IMR-90 (cell line): ENCODE data around the gene GCG. TPM values are rescaled to one million over a fixed set of nuclear protein-coding genes. Genes with fewer than 3 reads are reported as not detected.

Source experiments
- ATAC-seq: fragments of 200-7000 bp; cut with Tn5 transposase; 2 replicates; pipeline ENCODE4 v1.9.1; 2020; ENCODE audit warnings: low read depth, mild to moderate bottlenecking, moderate library complexity
- BruUV-seq: library from RNA; stranded (reverse); fragments of 400-500 nt; replicated peaks from 2 replicates; lab custom pipeline; 2021; lab: Mats Ljungman, UMichigan
- CTCF ChIA-PET: fragments of 300-600 bp; formaldehyde crosslinking; extraction: SDS; loops from one replicate; lab custom pipeline; 2021; ENCODE audit warnings: antibody characterized with exemption; lab: Yijun Ruan, JAX
- POLR2A ChIA-PET: fragments of 300-600 bp; sonication (Branson Sonifier 250); formaldehyde crosslinking; loops from one replicate; lab custom pipeline; 2022; ENCODE audit warnings: antibody characterized with exemption; ENCODE audit not compliant: unreplicated experiment; lab: Charles Lee
- DNase-seq: peaks from one replicate; pipeline ENCODE4 v3.0.0; 2013
- H2AFZ ChIP-seq: replicated peaks from 2 replicates; pipeline ENCODE3; 2013; ENCODE audit warnings: low read length, mild to moderate bottlenecking; ENCODE audit not compliant: poor library complexity
- H2AK5ac ChIP-seq: 2 replicates; pipeline ENCODE4 v1.6.1; 2013; ENCODE audit warnings: low read depth, low read length, inconsistent platforms
- H2AK9ac ChIP-seq: replicated peaks from 2 replicates; pipeline ENCODE3; 2013; ENCODE audit warnings: mild to moderate bottlenecking, low read depth, low read length, moderate library complexity; ENCODE audit not compliant: poor library complexity
- H2BK120ac ChIP-seq: 2 replicates; pipeline ENCODE4 v1.6.1; 2013; ENCODE audit warnings: low read depth, low read length, inconsistent platforms
- H2BK15ac ChIP-seq: 3 replicates; pipeline ENCODE4 v1.6.1; 2013; ENCODE audit warnings: low read depth, low read length, inconsistent platforms
- H2BK20ac ChIP-seq: 2 replicates; pipeline ENCODE4 v1.6.1; 2013; ENCODE audit warnings: low read depth, mild to moderate bottlenecking, inconsistent platforms, low read length, moderate library complexity
- H2BK5ac ChIP-seq: 2 replicates; pipeline ENCODE4 v1.6.1; 2013; ENCODE audit warnings: mild to moderate bottlenecking, low read depth, low read length, inconsistent platforms; ENCODE audit not compliant: poor library complexity, severe bottlenecking
- H3K14ac ChIP-seq: replicated peaks from 2 replicates; pipeline ENCODE4 v1.6.1; 2013; ENCODE audit warnings: low read depth, low read length, inconsistent platforms
- H3K18ac ChIP-seq: 2 replicates; pipeline ENCODE4 v1.6.1; 2013; ENCODE audit warnings: low read depth, low read length, control low read depth
- H3K23ac ChIP-seq: 2 replicates; pipeline ENCODE4 v1.6.1; 2013; ENCODE audit warnings: low read depth, low read length, inconsistent platforms
- H3K27ac ChIP-seq: 2 replicates; pipeline ENCODE4 v1.5.1; 2013; ENCODE audit warnings: mild to moderate bottlenecking, control low read depth, low read length; ENCODE audit not compliant: insufficient read depth
- H3K27me3 ChIP-seq: 2 replicates; pipeline ENCODE4 v1.6.1; 2013; ENCODE audit warnings: low read length; ENCODE audit not compliant: control insufficient read depth, insufficient read depth
- H3K36me3 ChIP-seq: 2 replicates; pipeline ENCODE4 v1.6.1; 2013; ENCODE audit warnings: low read length, mixed read lengths; ENCODE audit not compliant: control insufficient read depth, insufficient read depth
- H3K4ac ChIP-seq: 2 replicates; pipeline ENCODE4 v1.6.1; 2013; ENCODE audit warnings: low read depth, low read length, inconsistent platforms
- H3K4me1 ChIP-seq: 2 replicates; pipeline ENCODE4 v1.6.1; 2013; ENCODE audit warnings: low read length, mixed read lengths; ENCODE audit not compliant: control insufficient read depth, insufficient read depth
- H3K4me2 ChIP-seq: 2 replicates; pipeline ENCODE4 v1.6.1; 2013; ENCODE audit warnings: low read depth, mild to moderate bottlenecking, control low read depth, low read length, moderate library complexity
- H3K4me3 ChIP-seq: 2 replicates; pipeline ENCODE4 v1.5.1; 2013; ENCODE audit warnings: low read depth, mild to moderate bottlenecking, control low read depth, low read length, moderate library complexity; ENCODE audit not compliant: insufficient read depth
- H3K56ac ChIP-seq: 2 replicates; pipeline ENCODE4 v1.6.1; 2013; ENCODE audit warnings: low read length, inconsistent platforms; ENCODE audit not compliant: insufficient read depth; ENCODE audit errors: extremely low read depth
- H3K79me1 ChIP-seq, 2 experiments: 2 replicates each; pipeline ENCODE4 v1.6.1; 2013; ENCODE audit warnings: low read length in 2 of 2, inconsistent platforms in 1 of 2, low read depth in 1 of 2
- H3K9ac ChIP-seq: 2 replicates; pipeline ENCODE4 v1.6.1; 2013; ENCODE audit warnings: low read depth, low read length, control low read depth
- H3K9me1 ChIP-seq: 2 replicates; pipeline ENCODE4 v1.6.1; 2013; ENCODE audit warnings: low read length, inconsistent platforms; ENCODE audit not compliant: insufficient read depth
- H3K9me3 ChIP-seq: 2 replicates; pipeline ENCODE4 v1.6.1; 2013; ENCODE audit warnings: low read length; ENCODE audit not compliant: control insufficient read depth, insufficient read depth
- H4K20me1 ChIP-seq: 2 replicates; pipeline ENCODE4 v1.6.1; 2013; ENCODE audit warnings: low read length, inconsistent platforms; ENCODE audit not compliant: insufficient read depth
- H4K5ac ChIP-seq: 2 replicates; pipeline ENCODE4 v1.6.1; 2013; ENCODE audit warnings: mild to moderate bottlenecking, low read depth, low read length, control low read depth
- H4K8ac ChIP-seq, 2 experiments: 2 replicates each; pipeline ENCODE4 v1.6.1; 2013; ENCODE audit warnings: low read depth in 2 of 2, low read length in 2 of 2, control low read depth in 1 of 2, inconsistent platforms in 1 of 2
- H4K91ac ChIP-seq: 2 replicates; pipeline ENCODE4 v1.6.1; 2013; ENCODE audit warnings: low read depth, low read length, inconsistent platforms; ENCODE audit not compliant: insufficient read depth
- CEBPB ChIP-seq: IDR thresholded peaks from 2 replicates; pipeline ENCODE4 v1.6.1; 2012; ENCODE audit warnings: low read depth, low read length, improper control_type of control experiment
- CTCF ChIP-seq: conservative IDR thresholded peaks from 2 replicates; pipeline ENCODE4 v1.5.1; 2012; ENCODE audit warnings: mild to moderate bottlenecking, low read depth, low read length, improper control_type of control experiment
- ELK1 ChIP-seq: fragments of 150-350 bp; IDR thresholded peaks from 2 replicates; pipeline ENCODE4 v1.6.1; 2016; ENCODE audit warnings: low read depth, mild to moderate bottlenecking, low read length, moderate library complexity, borderline replicate concordance
- FOS ChIP-seq: fragments of 150-350 bp; IDR thresholded peaks from 2 replicates; pipeline ENCODE4 v1.6.1; 2016; ENCODE audit warnings: low read depth, low read length
- MAFK ChIP-seq: IDR thresholded peaks from 2 replicates; pipeline ENCODE4 v1.6.1; 2012; ENCODE audit warnings: low read depth, low read length, improper control_type of control experiment
- MAZ ChIP-seq: IDR thresholded peaks from 2 replicates; pipeline ENCODE4 v1.6.1; 2012; ENCODE audit warnings: low read depth, mild to moderate bottlenecking, low read length, improper control_type of control experiment, moderate library complexity, borderline replicate concordance
- MXI1 ChIP-seq: IDR thresholded peaks from 2 replicates; pipeline ENCODE4 v1.6.1; 2012; ENCODE audit warnings: low read depth, mild to moderate bottlenecking, low read length, moderate library complexity, borderline replicate concordance
- NFE2L2 ChIP-seq: fragments of 150-350 bp; IDR thresholded peaks from 2 replicates; pipeline ENCODE4 v1.6.1; 2016; ENCODE audit warnings: low read depth, mild to moderate bottlenecking, low read length
- POLR2A ChIP-seq: IDR thresholded peaks from 2 replicates; pipeline ENCODE4 v1.6.1; 2012; ENCODE audit warnings: mild to moderate bottlenecking, low read depth, low read length
- RAD21 ChIP-seq: IDR thresholded peaks from 2 replicates; pipeline ENCODE4 v1.6.1; 2012; ENCODE audit warnings: low read length, improper control_type of control experiment
- RCOR1 ChIP-seq: IDR thresholded peaks from 2 replicates; pipeline ENCODE4 v1.6.1; 2012; ENCODE audit warnings: mild to moderate bottlenecking, low read length, improper control_type of control experiment; ENCODE audit not compliant: insufficient replicate concordance
- SMC3 ChIP-seq: fragments of 150-350 bp; IDR thresholded peaks from 2 replicates; pipeline ENCODE4 v1.6.1; 2016; ENCODE audit warnings: low read depth, mild to moderate bottlenecking, antibody characterized with exemption, low read length, moderate library complexity
- USF2 ChIP-seq: fragments of 150-350 bp; IDR thresholded peaks from 2 replicates; pipeline ENCODE4 v1.6.1; 2017; ENCODE audit warnings: mild to moderate bottlenecking, antibody characterized with exemption, low read length, low read depth
- WGBS, 2 experiments: methylation state at CpG; one replicate each; pipeline versions ENCODE4 v1.1.5 to v1.1.7; 2013; ENCODE audit warnings: missing lambda C conversion rate in 2 of 2; ENCODE audit not compliant: insufficient read length in 1 of 2; ENCODE audit errors: extremely low coverage in 2 of 2; 5-methylcytosine and 5-hydroxymethylcytosine counted together
- dilution Hi-C: fragments of 300-500 bp; cut with HindIII; formaldehyde crosslinking; loops from one replicate; pipeline ENCODE4 v1.14.3; 2018; ENCODE audit warnings: low sequenced_read_pairs; ENCODE audit not compliant: unreplicated experiment
- in situ Hi-C: fragments of 300-500 bp; cut with MboI; formaldehyde crosslinking; loops from 3 replicates; pipeline ENCODE4 v1.14.3; 2019; ENCODE audit warnings: low sequenced_read_pairs, inconsistent platforms, mixed read lengths
- intact Hi-C: fragments of 100-400 bp; cut with micrococcal nuclease; formaldehyde crosslinking; loops from 2 replicates; pipeline ENCODE4 v1.10.0; 2022
- polyA plus RNA-seq, 3 experiments: library from polyadenylated mRNA; depleted of rRNA; stranded (reverse); fragments of >200 nt; gene quantifications; 2 replicates each; pipeline ENCODE4 v1.2.3, GENCODE V29; 2012; ENCODE audit warnings: low replicate concordance in 1 of 3
- total RNA-seq: library from RNA; depleted of rRNA; stranded (reverse); fragments of >200 nt; gene quantifications from 2 replicates; pipeline ENCODE4 v1.2.3, GENCODE V29; 2012

Gene GCG
- total and polyA plus RNA-seq, 2 of the 4 experiments (the other 2 are of a cell fraction) = not detected

GRCh38 chr2:162188451-162188850 is 36.4 kb upstream of the GCG start:
- no peak overlapping the region for H3K4ac ChIP-seq
- peaks cover 12% of the 10 kb centered on the region for H3K36me3 ChIP-seq
- ChIA-PET POLR2A (interaction anchor here (0.9 kb wide), 1 partner anchor 9 kb away, joined by 3 read pairs; no protein-coding TSS in a partner anchor), CTCF (no interaction called here)
- no peak overlapping the region for H4K8ac ChIP-seq
- H3K9ac ChIP-seq = no peak overlapping the region
- in situ Hi-C loops (no loop called here), intact Hi-C loops (loop anchor here (2.0 kb wide), 1 partner anchor 14 kb away; no protein-coding TSS in a partner anchor), dilution Hi-C loops (no loop called here)
- H4K5ac ChIP-seq = no peak overlapping the region
- H2AFZ ChIP-seq = no peak overlapping the region
- H2AK9ac ChIP-seq = no peak overlapping the region
- H4K20me1 ChIP-seq = no peaks in the 10 kb centered on the region
- ATAC-seq = no peak
- H2BK20ac ChIP-seq = no peak overlapping the region
- H2BK5ac ChIP-seq = no peak overlapping the region
- no peak for DNase-seq
- no peak overlapping the region for H2BK15ac ChIP-seq
- H3K23ac ChIP-seq = no peak overlapping the region
- H3K56ac ChIP-seq = no peak overlapping the region
- no peaks in the 10 kb centered on the region for H3K4me1 ChIP-seq
- H2AK5ac ChIP-seq = no peak overlapping the region
- H2BK120ac ChIP-seq = no peak overlapping the region
- no peak overlapping the region for H3K4me2 ChIP-seq
- no peak overlapping the region for H3K18ac ChIP-seq
- no peak overlapping the region for H3K27ac ChIP-seq
- no peak overlapping the region for H4K91ac ChIP-seq
- TF ChIP-seq RAD21 (no peak), MXI1 (no peak), SMC3 (no peak), CTCF (no peak), FOS (no peak), MAFK (no peak), POLR2A (no peak), NFE2L2 (no peak), CEBPB (no peak), ELK1 (no peak), RCOR1 (no peak), MAZ (no peak), USF2 (no peak)
- no peak overlapping the region for H3K14ac ChIP-seq
- WGBS, 2 experiments = no CpG with 5 or more reads among the region's 3 CpGs
- H3K9me3 ChIP-seq = no peaks in the 10 kb centered on the region
- no peaks in the 10 kb centered on the region; the same call in 1 of the 2 replicates for H3K9me1 ChIP-seq
- H3K4me3 ChIP-seq = no peak overlapping the region
- BruUV-seq = no TSS peak
- H3K27me3 ChIP-seq = no peaks in the 10 kb centered on the region
- H3K79me1 ChIP-seq = no peaks in the 10 kb centered on the region; a peak in 1 of 4 replicates
